HTR-8/SVneo (cell line): ENCODE measurements around the gene CCDC59.
"Not testable (repeated sequence)": the region's sequence is repeated elsewhere in the genome, so short reads cannot be mapped to it uniquely, and the experiment has no call there.

ENCODE experiments used
- DNase-seq: peaks from one replicate; pipeline ENCODE4 v3.0.0; 2011; ENCODE audit warnings: low spot score, mixed read lengths; ENCODE audit not compliant: insufficient read length
- FAIRE-seq: peaks from 2 replicates; lab custom pipeline; 2011; peaks lifted over from hg19 to GRCh38; lab: Jason Lieb, UNC

The CCDC59 gene

GRCh38 chr12:82358200-82359114 is at the start of gene CCDC59, which contains the start of gene METTL25:
CCDC59 (minus strand) TSS chr12:82358387; CDS start chr12:82358376, 11 bp downstream.
METTL25 (plus strand) TSS chr12:82358529; CDS start chr12:82358566, 37 bp downstream.
- FAIRE-seq: peak; percentile 79

GRCh38 chr12:82407481-82407880 is 49.3 kb upstream of the CCDC59 start:
- DNase-seq: no peak
- FAIRE-seq: no peak

More at GRCh38 chr12:82358200-82359114, at the start of gene CCDC59, which contains the start of gene METTL25:
- peak; percentile 74 for DNase-seq

GRCh38 chr12:82406651-82407050 is 48.5 kb upstream of the CCDC59 start:
- FAIRE-seq (no peak), DNase-seq (no peak)

GRCh38 chr12:82400819-82401218 is 42.6 kb upstream of the CCDC59 start:
- FAIRE-seq (no peak), DNase-seq (no peak)

GRCh38 chr12:82398879-82399278 is 40.7 kb upstream of the CCDC59 start:
- DNase-seq: no peak
- no peak for FAIRE-seq

GRCh38 chr12:82383930-82384552 is 25.9 kb upstream of the CCDC59 start:
- DNase-seq (no peak), FAIRE-seq (no peak)

- FAIRE-seq: no peak
- no peak for DNase-seq
Measured at GRCh38 chr12:82378997-82379396, 20.8 kb upstream of the CCDC59 start.

GRCh38 chr12:82375201-82375600 is 17.0 kb upstream of the CCDC59 start:
- DNase-seq (no peak), FAIRE-seq (no peak)

- FAIRE-seq (no peak), DNase-seq (no peak)
Measured at GRCh38 chr12:82366197-82366596, 8.0 kb upstream of the CCDC59 start.

- DNase-seq: no peak
- no peak for FAIRE-seq
Measured at GRCh38 chr12:82363990-82364389, 5.8 kb upstream of the CCDC59 start.

GRCh38 chr12:82361461-82361915 is 3.3 kb upstream of the CCDC59 start:
- FAIRE-seq: no peak

GRCh38 chr12:82360834-82361233 is 2.6 kb upstream of the CCDC59 start:
- not testable (repeated sequence) for FAIRE-seq

More at GRCh38 chr12:82361461-82361915, 3.3 kb upstream of the CCDC59 start:
- DNase-seq: no peak

GRCh38 chr12:82359115-82359478 is 910 bp upstream of the CCDC59 start:
- DNase-seq: no peak
- FAIRE-seq: no peak

More at GRCh38 chr12:82360834-82361233, 2.6 kb upstream of the CCDC59 start:
- not testable (repeated sequence) for DNase-seq

- no peak for DNase-seq
Measured at GRCh38 chr12:82357845-82358199, 365 bp downstream of the CCDC59 start.

GRCh38 chr12:82357340-82357739 is 847 bp downstream of the CCDC59 start:
- DNase-seq (no peak), FAIRE-seq (no peak)

More at GRCh38 chr12:82357845-82358199, 365 bp downstream of the CCDC59 start:
- no peak for FAIRE-seq

- FAIRE-seq: no peak
Measured at GRCh38 chr12:82351390-82351789, 6.8 kb downstream of the CCDC59 start.

GRCh38 chr12:82350161-82350560 is 8.0 kb downstream of the CCDC59 start:
- DNase-seq (no peak), FAIRE-seq (no peak)

More at GRCh38 chr12:82351390-82351789, 6.8 kb downstream of the CCDC59 start:
- no peak for DNase-seq

- DNase-seq (no peak), FAIRE-seq (no peak)
Measured at GRCh38 chr12:82329508-82329907, 28.7 kb downstream of the CCDC59 start.

- DNase-seq (no peak), FAIRE-seq (no peak)
Measured at GRCh38 chr12:82327861-82328260, 30.3 kb downstream of the CCDC59 start.

GRCh38 chr12:82326905-82327503 is 31.2 kb downstream of the CCDC59 start:
- DNase-seq: peak; percentile 2
- FAIRE-seq: no peak
